ENCODE measurements around the gene DLG2.

The DLG2 gene

GRCh38 chr11:85525686-85526085, 101.5 kb downstream of the DLG2 start:
- Histone ChIP-seq H3K9me3 (ENCODE audit: control insufficient read depth, low read length) (peaks cover 26% of the 10 kb centered on the region), H4K91ac (ENCODE audit: low read length) (no peak overlapping the region), H2BK15ac (ENCODE audit: low read depth, poor library complexity, severe bottlenecking) (no peak overlapping the region), H4K8ac (ENCODE audit: low read length) (no peak overlapping the region), H3K14ac (ENCODE audit: low read length in 2 of 2) (no peak overlapping the region), H3K9ac (ENCODE audit: low read length) (no peak overlapping the region), H3K4me1 (ENCODE audit: control insufficient read depth, insufficient read depth, low read depth, low read length) (no peaks in the 10 kb centered on the region), H3K18ac (ENCODE audit: low read depth in 1 of 2, low read length in 2 of 2) (no peak overlapping the region), H3K36me3 (ENCODE audit: control insufficient read depth in 1 of 2, insufficient read depth in 2 of 2, low read depth in 1 of 2, low read length in 2 of 2) (no peaks in the 10 kb centered on the region), H3K4me2 (ENCODE audit: low read length, poor library complexity, severe bottlenecking) (no peak overlapping the region), H2AFZ (ENCODE audit: low read depth, low read length) (no peak overlapping the region), H3K4ac (ENCODE audit: low read depth in 1 of 2, low read length in 2 of 2) (no peak overlapping the region), H3K27me3 (ENCODE audit: control insufficient read depth in 1 of 2, insufficient read depth in 1 of 2, low read length in 2 of 2) (no peaks in the 10 kb centered on the region), H2BK5ac (ENCODE audit: low read depth, low read length, poor library complexity, severe bottlenecking) (no peak overlapping the region), H3K27ac (ENCODE audit: low read length, poor library complexity, severe bottlenecking) (no peak overlapping the region), H2AK5ac (ENCODE audit: low read length, severe bottlenecking) (no peak overlapping the region), H3K23ac (ENCODE audit: low read length in 2 of 2) (no peak overlapping the region), H3K79me1 (replicated peaks; ENCODE audit: low read length, poor library complexity, severe bottlenecking) (no peaks in the 10 kb centered on the region), H2BK120ac (ENCODE audit: low read depth, low read length) (no peak overlapping the region), H2BK12ac (ENCODE audit: low read length in 2 of 2) (no peak overlapping the region), H3K4me3 (ENCODE audit: insufficient read depth in 1 of 2, low read depth in 1 of 2, low read length in 2 of 2) (no peak overlapping the region)
- no peak for DNase-seq
- WGBS, result 33% methylated on average over 2 of the region's 3 CpGs

GRCh38 chr11:85517272-85517671, 109.9 kb downstream of the DLG2 start:
- no peaks in the 10 kb centered on the region for H3K27me3 ChIP-seq (ENCODE audit: control insufficient read depth in 1 of 2, insufficient read depth in 1 of 2, low read length in 2 of 2)
- no peak overlapping the region for H2BK12ac ChIP-seq (ENCODE audit: low read length in 2 of 2)
- no peak for DNase-seq
- H3K18ac ChIP-seq (ENCODE audit: low read depth in 1 of 2, low read length in 2 of 2), result no peak overlapping the region
- no peak overlapping the region for H3K4ac ChIP-seq (ENCODE audit: low read depth in 1 of 2, low read length in 2 of 2)
- no peak overlapping the region for H3K4me3 ChIP-seq (ENCODE audit: insufficient read depth in 1 of 2, low read depth in 1 of 2, low read length in 2 of 2)
- no peak overlapping the region for H2AK5ac ChIP-seq (ENCODE audit: low read length, severe bottlenecking)
- no peak overlapping the region for H2BK15ac ChIP-seq (ENCODE audit: low read depth, poor library complexity, severe bottlenecking)
- H2BK120ac ChIP-seq (ENCODE audit: low read depth, low read length), result no peak overlapping the region
- no peaks in the 10 kb centered on the region for H3K36me3 ChIP-seq (ENCODE audit: control insufficient read depth in 1 of 2, insufficient read depth in 2 of 2, low read depth in 1 of 2, low read length in 2 of 2)
- H4K91ac ChIP-seq (ENCODE audit: low read length), result no peak overlapping the region
- H3K14ac ChIP-seq (ENCODE audit: low read length in 2 of 2), result no peak overlapping the region
- H3K79me1 ChIP-seq (replicated peaks; ENCODE audit: low read length, poor library complexity, severe bottlenecking), result no peaks in the 10 kb centered on the region
- H2AFZ ChIP-seq (ENCODE audit: low read depth, low read length), result no peak overlapping the region
- no peak overlapping the region for H3K23ac ChIP-seq (ENCODE audit: low read length in 2 of 2)
- no peak overlapping the region for H3K27ac ChIP-seq (ENCODE audit: low read length, poor library complexity, severe bottlenecking)
- no peaks in the 10 kb centered on the region for H3K4me1 ChIP-seq (ENCODE audit: control insufficient read depth, insufficient read depth, low read depth, low read length)
- no peak overlapping the region for H3K4me2 ChIP-seq (ENCODE audit: low read length, poor library complexity, severe bottlenecking)
- no peak overlapping the region for H4K8ac ChIP-seq (ENCODE audit: low read length)
- no peak overlapping the region for H2BK5ac ChIP-seq (ENCODE audit: low read depth, low read length, poor library complexity, severe bottlenecking)
- H3K9ac ChIP-seq (ENCODE audit: low read length), result no peak overlapping the region
- H3K9me3 ChIP-seq (ENCODE audit: control insufficient read depth, low read length), result peaks cover 26% of the 10 kb centered on the region

GRCh38 chr11:85495918-85496317, 131.2 kb downstream of the DLG2 start:
- Histone ChIP-seq H4K8ac (ENCODE audit: low read length) (no peak overlapping the region), H3K23ac (ENCODE audit: low read length in 2 of 2) (no peak overlapping the region)
- WGBS, result 76% methylated on average over 5 of the region's 5 CpGs

DNA sequence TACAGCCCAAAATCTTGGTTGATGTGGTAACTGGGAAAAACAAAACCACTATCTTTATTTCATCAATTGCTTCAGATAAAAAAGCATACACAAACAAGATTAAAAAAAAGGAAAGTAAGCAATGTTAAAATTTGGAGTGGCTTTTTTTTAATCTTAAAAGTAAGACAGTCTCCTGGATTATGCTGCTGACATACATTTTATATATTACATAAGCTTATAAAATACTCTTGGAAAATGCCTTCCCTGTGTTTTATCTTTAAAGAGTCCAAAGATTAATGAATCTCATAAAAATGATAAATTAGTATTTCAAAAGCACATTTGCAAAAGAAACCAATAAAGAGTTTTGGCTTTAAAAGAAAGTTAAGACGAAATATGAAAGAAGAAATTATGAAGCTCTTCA, 132.7 kb downstream of the DLG2 start:
- H3K18ac ChIP-seq (ENCODE audit: low read depth in 1 of 2, low read length in 2 of 2), result no peak overlapping the region
- H2AK5ac ChIP-seq (ENCODE audit: low read length, severe bottlenecking), result no peak overlapping the region
- no peak overlapping the region for H2BK5ac ChIP-seq (ENCODE audit: low read depth, low read length, poor library complexity, severe bottlenecking)
- no peak overlapping the region for H3K4ac ChIP-seq (ENCODE audit: low read depth in 1 of 2, low read length in 2 of 2)
- no peak overlapping the region for H3K23ac ChIP-seq (ENCODE audit: low read length in 2 of 2)
- no peak overlapping the region for H3K4me2 ChIP-seq (ENCODE audit: low read length, poor library complexity, severe bottlenecking)
- no peak overlapping the region for H3K9ac ChIP-seq (ENCODE audit: low read length)
- H3K27ac ChIP-seq (ENCODE audit: low read length, poor library complexity, severe bottlenecking), result no peak overlapping the region
- no peak overlapping the region for H4K8ac ChIP-seq (ENCODE audit: low read length)
- H2AFZ ChIP-seq (ENCODE audit: low read depth, low read length), result no peak overlapping the region
- H3K9me3 ChIP-seq (ENCODE audit: control insufficient read depth, low read length), result peaks cover 8% of the 10 kb centered on the region
- no peak overlapping the region for H2BK15ac ChIP-seq (ENCODE audit: low read depth, poor library complexity, severe bottlenecking)
- H3K4me3 ChIP-seq (ENCODE audit: insufficient read depth in 1 of 2, low read depth in 1 of 2, low read length in 2 of 2), result no peak overlapping the region
- H3K36me3 ChIP-seq (ENCODE audit: control insufficient read depth in 1 of 2, insufficient read depth in 2 of 2, low read depth in 1 of 2, low read length in 2 of 2), result no peaks in the 10 kb centered on the region
- no peak overlapping the region for H3K14ac ChIP-seq (ENCODE audit: low read length in 2 of 2)
- no peak overlapping the region for H2BK120ac ChIP-seq (ENCODE audit: low read depth, low read length)
- WGBS, result no CpG with 5 or more reads among the region's 1 CpG
- no peaks in the 10 kb centered on the region for H3K27me3 ChIP-seq (ENCODE audit: control insufficient read depth in 1 of 2, insufficient read depth in 1 of 2, low read length in 2 of 2)
- no peaks in the 10 kb centered on the region for H3K4me1 ChIP-seq (ENCODE audit: control insufficient read depth, insufficient read depth, low read depth, low read length)
- no peak overlapping the region for H2BK12ac ChIP-seq (ENCODE audit: low read length in 2 of 2)
- no peak overlapping the region for H4K91ac ChIP-seq (ENCODE audit: low read length)
- no peak for DNase-seq
- H3K79me1 ChIP-seq (replicated peaks; ENCODE audit: low read length, poor library complexity, severe bottlenecking), result no peaks in the 10 kb centered on the region

More at GRCh38 chr11:85495918-85496317, 131.2 kb downstream of the DLG2 start:
- Histone ChIP-seq H3K14ac (ENCODE audit: low read length in 2 of 2) (no peak overlapping the region), H3K4ac (ENCODE audit: low read depth in 1 of 2, low read length in 2 of 2) (no peak overlapping the region), H3K36me3 (ENCODE audit: control insufficient read depth in 1 of 2, insufficient read depth in 2 of 2, low read depth in 1 of 2, low read length in 2 of 2) (no peaks in the 10 kb centered on the region), H3K4me1 (ENCODE audit: control insufficient read depth, insufficient read depth, low read depth, low read length) (no peaks in the 10 kb centered on the region), H3K4me2 (ENCODE audit: low read length, poor library complexity, severe bottlenecking) (no peak overlapping the region), H3K9ac (ENCODE audit: low read length) (no peak overlapping the region), H3K4me3 (ENCODE audit: insufficient read depth in 1 of 2, low read depth in 1 of 2, low read length in 2 of 2) (no peak overlapping the region), H3K27me3 (ENCODE audit: control insufficient read depth in 1 of 2, insufficient read depth in 1 of 2, low read length in 2 of 2) (no peaks in the 10 kb centered on the region), H3K79me1 (replicated peaks; ENCODE audit: low read length, poor library complexity, severe bottlenecking) (no peaks in the 10 kb centered on the region), H2AK5ac (ENCODE audit: low read length, severe bottlenecking) (no peak overlapping the region), H4K91ac (ENCODE audit: low read length) (no peak overlapping the region), H2AFZ (ENCODE audit: low read depth, low read length) (no peak overlapping the region), H2BK12ac (ENCODE audit: low read length in 2 of 2) (no peak overlapping the region), H3K18ac (ENCODE audit: low read depth in 1 of 2, low read length in 2 of 2) (no peak overlapping the region), H3K27ac (ENCODE audit: low read length, poor library complexity, severe bottlenecking) (no peak overlapping the region), H2BK5ac (ENCODE audit: low read depth, low read length, poor library complexity, severe bottlenecking) (no peak overlapping the region), H3K9me3 (ENCODE audit: control insufficient read depth, low read length) (peaks cover 7% of the 10 kb centered on the region), H2BK120ac (ENCODE audit: low read depth, low read length) (no peak overlapping the region), H2BK15ac (ENCODE audit: low read depth, poor library complexity, severe bottlenecking) (no peak overlapping the region)
- DNase-seq, result no peak

Data from mesenchymal stem cell (in vitro differentiated cells and primary cell).